ENCODE results near the gene KMT2C.

Gene KMT2C

DNA sequence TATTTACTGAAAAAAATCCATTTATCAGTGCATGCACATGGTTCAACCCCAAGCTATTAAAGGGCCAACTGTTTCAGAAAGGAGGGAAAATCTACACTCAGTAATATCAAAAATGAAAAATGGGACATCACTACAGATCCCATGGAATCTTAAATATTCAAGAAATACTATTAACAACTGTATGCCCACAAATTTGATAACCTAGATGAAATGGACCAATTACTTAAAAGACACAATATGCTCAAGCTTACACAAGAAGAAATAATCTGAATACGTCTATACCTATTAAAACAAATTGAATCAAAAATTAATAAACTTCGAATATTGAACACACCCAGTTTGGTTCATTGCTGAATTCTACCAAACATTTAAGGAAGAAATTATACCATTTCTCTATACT is 87.9 kb downstream of the KMT2C start:
- Histone ChIP-seq H4K20me1 (ENCODE audit: low read depth, low read length) (peaks cover 14% of the 10 kb centered on the region; the same call in 1 of the 2 replicates), H3K9me2 (replicated peaks; ENCODE audit: insufficient read depth, low read length) (no peaks in the 10 kb centered on the region), H3K27ac (ENCODE audit: low read depth, low read length) (no peak overlapping the region), H3K27me3 (ENCODE audit: low read length) (no peaks in the 10 kb centered on the region), H3K4me3 (ENCODE audit: insufficient read depth, low read length, poor library complexity, severe bottlenecking) (no peak overlapping the region), H3K9me3 (ENCODE audit: insufficient read depth, low read length) (no peaks in the 10 kb centered on the region), H3K4me2 (ENCODE audit: low read depth, low read length, poor library complexity, severe bottlenecking) (no peak overlapping the region), H3K79me2 (ENCODE audit: insufficient read depth, low read length) (peaks cover 82% of the 10 kb centered on the region), H3F3A (ENCODE audit: insufficient read depth) (peaks cover 16% of the 10 kb centered on the region), H3K9ac (ENCODE audit: low read length) (no peak overlapping the region), H2AFZ (ENCODE audit: low read depth, low read length, severe bottlenecking) (no peak overlapping the region), H3K36me3 (ENCODE audit: low read length) (peaks cover 6% of the 10 kb centered on the region; the same call in 1 of the 2 replicates)
- TF ChIP-seq CTCF (IDR thresholded peaks at IDR 0.05; ENCODE audit: insufficient read depth, low read length, poor library complexity, severe bottlenecking) (no peak), EZH2phosphoT487 (conservative IDR thresholded peaks at IDR 0.05; ENCODE audit: low read length) (no peak)

DNA sequence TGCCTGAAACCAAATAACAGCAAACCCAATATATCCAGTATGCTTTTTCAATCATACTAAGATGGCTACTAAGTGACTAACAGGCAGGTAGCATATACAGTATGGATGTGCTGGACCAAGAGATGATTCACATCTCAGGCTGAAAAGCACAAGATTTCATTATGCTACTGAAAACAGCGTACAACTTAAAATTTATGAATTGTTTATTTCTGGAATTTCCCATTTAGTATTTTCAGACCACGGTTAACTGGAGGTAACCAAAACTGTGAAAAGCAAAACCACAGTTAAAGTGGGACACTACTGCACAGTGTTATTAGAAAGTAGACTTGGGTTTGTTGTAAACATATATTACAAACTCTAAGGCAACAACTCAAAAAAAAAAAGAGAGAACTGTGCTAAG is 91.5 kb downstream of the KMT2C start:
- Histone ChIP-seq H3K4me2 (ENCODE audit: low read depth, low read length, poor library complexity, severe bottlenecking) (peak overlapping the region; percentile 88), H3K79me2 (ENCODE audit: insufficient read depth, low read length) (peaks cover 90% of the 10 kb centered on the region), H3K9me3 (ENCODE audit: insufficient read depth, low read length) (no peaks in the 10 kb centered on the region)

GRCh38 chr7:152342796-152343195 is 93.0 kb downstream of the KMT2C start:
- Histone ChIP-seq H3F3A (ENCODE audit: insufficient read depth) (peaks cover 56% of the 10 kb centered on the region), H3K9ac (ENCODE audit: low read length) (peak overlapping the region; percentile 5; the same call in 1 of the 2 replicates), H3K4me3 (ENCODE audit: insufficient read depth, low read length, poor library complexity, severe bottlenecking) (no peak overlapping the region), H3K9me3 (ENCODE audit: insufficient read depth, low read length) (no peaks in the 10 kb centered on the region), H4K20me1 (ENCODE audit: low read depth, low read length) (peaks cover 26% of the 10 kb centered on the region), H3K27ac (ENCODE audit: low read depth, low read length) (peak overlapping the region; percentile 85), H3K27me3 (ENCODE audit: low read length) (no peaks in the 10 kb centered on the region), H3K79me2 (ENCODE audit: insufficient read depth, low read length) (peaks cover 95% of the 10 kb centered on the region), H2AFZ (ENCODE audit: low read depth, low read length, severe bottlenecking) (no peak overlapping the region), H3K36me3 (ENCODE audit: low read length) (peaks cover 3% of the 10 kb centered on the region; the same call in 1 of the 2 replicates), H3K9me2 (replicated peaks; ENCODE audit: insufficient read depth, low read length) (no peaks in the 10 kb centered on the region), H3K4me2 (ENCODE audit: low read depth, low read length, poor library complexity, severe bottlenecking) (peak overlapping the region; percentile 88)
- TF ChIP-seq CTCF (IDR thresholded peaks at IDR 0.05; ENCODE audit: insufficient read depth, low read length, poor library complexity, severe bottlenecking) (no peak), EZH2phosphoT487 (conservative IDR thresholded peaks at IDR 0.05; ENCODE audit: low read length) (no peak)

More for the DNA sequence above, 91.5 kb downstream of the KMT2C start:
- H3K9ac ChIP-seq (ENCODE audit: low read length), result no peak overlapping the region
- no peak overlapping the region for H2AFZ ChIP-seq (ENCODE audit: low read depth, low read length, severe bottlenecking)
- peaks cover 19% of the 10 kb centered on the region for H4K20me1 ChIP-seq (ENCODE audit: low read depth, low read length)
- peak overlapping the region; percentile 85 for H3K27ac ChIP-seq (ENCODE audit: low read depth, low read length)
- TF ChIP-seq EZH2phosphoT487 (conservative IDR thresholded peaks at IDR 0.05; ENCODE audit: low read length), result no peak
- peaks cover 49% of the 10 kb centered on the region for H3F3A ChIP-seq (ENCODE audit: insufficient read depth)
- peaks cover 6% of the 10 kb centered on the region; the same call in 1 of the 2 replicates for H3K36me3 ChIP-seq (ENCODE audit: low read length)
- H3K27me3 ChIP-seq (ENCODE audit: low read length), result no peaks in the 10 kb centered on the region
- H3K4me3 ChIP-seq (ENCODE audit: insufficient read depth, low read length, poor library complexity, severe bottlenecking), result no peak overlapping the region
- no peaks in the 10 kb centered on the region for H3K9me2 ChIP-seq (replicated peaks; ENCODE audit: insufficient read depth, low read length)

DNA sequence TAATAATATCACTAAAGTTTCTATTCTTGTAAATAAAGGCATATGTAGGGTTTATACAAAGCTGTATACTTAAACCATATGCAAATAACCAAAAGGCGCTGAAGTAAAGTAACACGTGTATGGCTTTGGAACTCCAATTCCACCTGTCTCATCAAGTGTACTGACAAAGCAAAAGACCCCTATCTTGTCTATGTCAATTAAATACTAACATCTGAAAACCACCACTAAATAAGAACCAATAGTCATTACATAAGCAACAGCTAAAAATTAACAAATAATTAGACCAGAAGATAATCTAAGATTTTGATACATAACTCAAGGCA is 93.9 kb downstream of the KMT2C start:
- Histone ChIP-seq H4K20me1 (ENCODE audit: low read depth, low read length) (peaks cover 26% of the 10 kb centered on the region), H3K27me3 (ENCODE audit: low read length) (no peaks in the 10 kb centered on the region), H3K9ac (ENCODE audit: low read length) (peak overlapping the region; percentile 25; the same call in 1 of the 2 replicates), H3F3A (ENCODE audit: insufficient read depth) (peaks cover 56% of the 10 kb centered on the region), H2AFZ (ENCODE audit: low read depth, low read length, severe bottlenecking) (no peak overlapping the region), H3K9me3 (ENCODE audit: insufficient read depth, low read length) (no peaks in the 10 kb centered on the region), H3K9me2 (replicated peaks; ENCODE audit: insufficient read depth, low read length) (no peaks in the 10 kb centered on the region), H3K36me3 (ENCODE audit: low read length) (no peaks in the 10 kb centered on the region), H3K79me2 (ENCODE audit: insufficient read depth, low read length) (peaks cover 94% of the 10 kb centered on the region), H3K4me2 (ENCODE audit: low read depth, low read length, poor library complexity, severe bottlenecking) (peak overlapping the region; percentile 88), H3K4me3 (ENCODE audit: insufficient read depth, low read length, poor library complexity, severe bottlenecking) (peak overlapping the region; percentile 35), H3K27ac (ENCODE audit: low read depth, low read length) (peak overlapping the region; percentile 85)
- no peak for TF ChIP-seq CTCF (IDR thresholded peaks at IDR 0.05; ENCODE audit: insufficient read depth, low read length, poor library complexity, severe bottlenecking)
- no peak for TF ChIP-seq EZH2phosphoT487 (conservative IDR thresholded peaks at IDR 0.05; ENCODE audit: low read length)
